T-helper 22 cell (primary cell): Measurements from ENCODE around the gene TNRC6A.
"Not testable (repeated sequence)": the region's sequence is repeated elsewhere in the genome, so short reads cannot be mapped to it uniquely, and the experiment has no call there.

Experiments used
- DNase-seq: peaks from one replicate; pipeline ENCODE4 v3.0.0-alpha.2; 2020; ENCODE audit warnings: low read depth

Gene TNRC6A

GRCh38 chr16:24728011-24728410, 1.4 kb upstream of the TNRC6A start:
- DNase-seq = no peak

GRCh38 chr16:24728891-24729242, 584 bp upstream of the TNRC6A start:
- no peak for DNase-seq

- peak; percentile 7 for DNase-seq
Measured at GRCh38 chr16:24729951-24730815, 732 bp downstream of the TNRC6A start.

GRCh38 chr16:24730914-24731313, 1.5 kb downstream of the TNRC6A start:
- no peak for DNase-seq

- DNase-seq = no peak
Measured at GRCh38 chr16:24731722-24732419, 2.4 kb downstream of the TNRC6A start.

- DNase-seq = no peak
Measured at GRCh38 chr16:24734382-24734781, 4.9 kb downstream of the TNRC6A start.

GRCh38 chr16:24736758-24737157, 7.3 kb downstream of the TNRC6A start:
- DNase-seq = no peak

GRCh38 chr16:24737391-24737871, 8.0 kb downstream of the TNRC6A start:
- DNase-seq = no peak

GRCh38 chr16:24737916-24738594, 8.6 kb downstream of the TNRC6A start:
- no peak for DNase-seq

GRCh38 chr16:24738895-24739294, 9.4 kb downstream of the TNRC6A start:
- no peak for DNase-seq

- DNase-seq = no peak
Measured at GRCh38 chr16:24741862-24742261, 12.4 kb downstream of the TNRC6A start.

- not testable (repeated sequence) for DNase-seq
Measured at GRCh38 chr16:24742610-24743009, 13.2 kb downstream of the TNRC6A start.

- no peak for DNase-seq
Measured at GRCh38 chr16:24745391-24745790, 15.9 kb downstream of the TNRC6A start.

- no peak for DNase-seq
Measured at GRCh38 chr16:24745791-24746190, 16.3 kb downstream of the TNRC6A start.

GRCh38 chr16:24747441-24747840, 18.0 kb downstream of the TNRC6A start:
- no peak for DNase-seq

GRCh38 chr16:24748242-24748641, 18.8 kb downstream of the TNRC6A start:
- no peak for DNase-seq

- no peak for DNase-seq
Measured at GRCh38 chr16:24749310-24749709, 19.9 kb downstream of the TNRC6A start.

- not testable (repeated sequence) for DNase-seq
Measured at GRCh38 chr16:24749872-24750271, 20.4 kb downstream of the TNRC6A start.

GRCh38 chr16:24753000-24753399, 23.5 kb downstream of the TNRC6A start:
- no peak for DNase-seq

- no peak for DNase-seq
Measured at GRCh38 chr16:24753437-24753836, 24.0 kb downstream of the TNRC6A start.

- no peak for DNase-seq
Measured at GRCh38 chr16:24754543-24754942, 25.1 kb downstream of the TNRC6A start.

GRCh38 chr16:24755201-24755874, 25.9 kb downstream of the TNRC6A start:
- DNase-seq = no peak
